ENCODE data around the gene S1PR3. TPM values are rescaled to one million over a fixed set of nuclear protein-coding genes. Genes with fewer than 3 reads are reported as not detected.

The S1PR3 gene
- total RNA-seq, 1 experiment from 2014 or later: 42.9 TPM

DNA sequence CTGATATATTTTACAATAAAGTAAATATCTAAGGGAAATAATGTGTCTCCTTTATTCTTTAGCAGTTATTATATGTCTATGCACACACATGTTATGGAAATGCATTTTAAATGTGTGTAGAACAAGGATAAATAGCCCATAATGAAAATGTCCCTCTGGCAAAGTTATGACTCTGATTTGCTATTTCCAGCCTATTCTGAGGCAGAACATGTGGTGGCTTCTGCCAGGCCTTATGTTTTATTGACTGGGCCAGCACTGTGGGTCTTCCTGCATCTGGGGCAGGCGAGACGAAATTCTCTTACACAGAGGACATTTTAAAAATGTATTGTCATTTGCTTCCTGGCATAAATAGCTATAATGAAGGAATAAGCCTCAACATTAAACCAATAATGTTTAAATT, 52.8 kb downstream of the S1PR3 start:
- intact Hi-C loops (cut with micrococcal nuclease; ENCODE audit: unreplicated experiment): no loop called here
- CTCF ChIA-PET: interaction anchor here (0.5 kb wide), 1 partner anchor 215 kb away, joined by 3 read pairs; no protein-coding TSS in a partner anchor

GRCh38 chr9:89044881-89045280, 53.6 kb downstream of the S1PR3 start:
- ChIA-PET POLR2A (ENCODE audit: low non-redundant PET) (no interaction called here), CTCF (no interaction called here)
- no peak for DNase-seq (ENCODE audit: low spot score)
- TF ChIP-seq CTCF (conservative IDR thresholded peaks at IDR 0.05; ENCODE audit: low read depth, low read length) (no peak), EZH2 (IDR thresholded peaks at IDR 0.05; ENCODE audit: borderline replicate concordance, low read depth, low read length, poor library complexity, severe bottlenecking) (no peak)
- Histone ChIP-seq H3K27ac (ENCODE audit: low read depth, low read length, poor library complexity, severe bottlenecking) (no peak overlapping the region), H3K36me3 (ENCODE audit: insufficient read depth, low read length, poor library complexity, severe bottlenecking) (no peaks in the 10 kb centered on the region), H3K4me1 (ENCODE audit: insufficient read depth, low read length, poor library complexity, severe bottlenecking) (no peaks in the 10 kb centered on the region), H3K4me3 (ENCODE audit: low read depth, low read length, poor library complexity, severe bottlenecking) (no peak overlapping the region), H3K27me3 (replicated peaks; ENCODE audit: insufficient read depth, low read depth, low read length, poor library complexity) (no peaks in the 10 kb centered on the region), H3K9me3 (ENCODE audit: low read depth, low read length, poor library complexity, severe bottlenecking) (no peaks in the 10 kb centered on the region)
- intact Hi-C loops (cut with micrococcal nuclease; ENCODE audit: unreplicated experiment): no loop called here
- BruUV-seq (replicated peaks): no TSS peak

More for the DNA sequence above, 52.8 kb downstream of the S1PR3 start:
- TF ChIP-seq EZH2 (IDR thresholded peaks at IDR 0.05; ENCODE audit: borderline replicate concordance, low read depth, low read length, poor library complexity, severe bottlenecking) (no peak), CTCF (conservative IDR thresholded peaks at IDR 0.05; ENCODE audit: low read depth, low read length) (no peak)
- no peak overlapping the region for H3K27ac ChIP-seq (ENCODE audit: low read depth, low read length, poor library complexity, severe bottlenecking)
- no peak for DNase-seq (ENCODE audit: low spot score)
- POLR2A ChIA-PET (ENCODE audit: low non-redundant PET): no interaction called here
- no peaks in the 10 kb centered on the region for H3K36me3 ChIP-seq (ENCODE audit: insufficient read depth, low read length, poor library complexity, severe bottlenecking)
- H3K4me3 ChIP-seq (ENCODE audit: low read depth, low read length, poor library complexity, severe bottlenecking): no peak overlapping the region
- H3K27me3 ChIP-seq (replicated peaks; ENCODE audit: insufficient read depth, low read depth, low read length, poor library complexity): no peaks in the 10 kb centered on the region
- no peaks in the 10 kb centered on the region for H3K9me3 ChIP-seq (ENCODE audit: low read depth, low read length, poor library complexity, severe bottlenecking)
- no TSS peak for BruUV-seq (replicated peaks)
- no peaks in the 10 kb centered on the region for H3K4me1 ChIP-seq (ENCODE audit: insufficient read depth, low read length, poor library complexity, severe bottlenecking)

- Histone ChIP-seq H3K27me3 (replicated peaks; ENCODE audit: insufficient read depth, low read depth, low read length, poor library complexity) (no peaks in the 10 kb centered on the region), H3K4me3 (ENCODE audit: low read depth, low read length, poor library complexity, severe bottlenecking) (no peak overlapping the region), H3K4me1 (ENCODE audit: insufficient read depth, low read length, poor library complexity, severe bottlenecking) (no peaks in the 10 kb centered on the region), H3K9me3 (ENCODE audit: low read depth, low read length, poor library complexity, severe bottlenecking) (no peaks in the 10 kb centered on the region), H3K27ac (ENCODE audit: low read depth, low read length, poor library complexity, severe bottlenecking) (no peak overlapping the region), H3K36me3 (ENCODE audit: insufficient read depth, low read length, poor library complexity, severe bottlenecking) (no peaks in the 10 kb centered on the region)
- intact Hi-C loops (cut with micrococcal nuclease; ENCODE audit: unreplicated experiment): no loop called here
- TF ChIP-seq CTCF (conservative IDR thresholded peaks at IDR 0.05; ENCODE audit: low read depth, low read length) (no peak), EZH2 (IDR thresholded peaks at IDR 0.05; ENCODE audit: borderline replicate concordance, low read depth, low read length, poor library complexity, severe bottlenecking) (no peak)
- BruUV-seq (replicated peaks): no TSS peak
- ChIA-PET CTCF (no interaction called here), POLR2A (ENCODE audit: low non-redundant PET) (no interaction called here)
- no peak for DNase-seq (ENCODE audit: low spot score)
Measured at GRCh38 chr9:89046832-89047231, 55.6 kb downstream of the S1PR3 start.
